Superior temporal gyrus (tissue), 1 donor: ENCODE data around the gene PUS10.
"Not testable (repeated sequence)": the region's sequence is repeated elsewhere in the genome, so short reads cannot be mapped to it uniquely, and the experiment has no call there.

ENCODE experiments used
- DNase-seq: peaks from one replicate; pipeline ENCODE4 v3.0.0-alpha.2; 2016; ENCODE audit errors: extremely low spot score

PUS10 gene

DNA sequence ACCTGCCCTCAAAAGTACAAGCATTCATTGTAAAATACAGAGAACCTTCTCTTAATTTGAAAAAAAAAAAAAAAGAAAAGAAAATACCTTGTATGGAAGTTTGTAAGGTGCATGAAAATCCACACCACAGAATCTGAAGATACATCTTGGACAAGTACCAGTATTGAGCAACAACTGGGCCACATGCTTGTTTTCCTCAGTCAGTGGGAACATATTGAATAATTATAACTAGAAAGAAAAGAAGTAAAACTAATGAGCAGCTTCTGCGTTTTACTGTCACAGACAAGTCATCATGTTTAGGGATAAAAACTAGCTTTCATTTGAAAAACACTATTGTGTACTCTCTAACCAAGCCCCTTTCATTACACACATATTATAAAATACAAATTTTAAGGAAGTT, 6.4 kb downstream of the PUS10 start:
- no peak for DNase-seq

DNA sequence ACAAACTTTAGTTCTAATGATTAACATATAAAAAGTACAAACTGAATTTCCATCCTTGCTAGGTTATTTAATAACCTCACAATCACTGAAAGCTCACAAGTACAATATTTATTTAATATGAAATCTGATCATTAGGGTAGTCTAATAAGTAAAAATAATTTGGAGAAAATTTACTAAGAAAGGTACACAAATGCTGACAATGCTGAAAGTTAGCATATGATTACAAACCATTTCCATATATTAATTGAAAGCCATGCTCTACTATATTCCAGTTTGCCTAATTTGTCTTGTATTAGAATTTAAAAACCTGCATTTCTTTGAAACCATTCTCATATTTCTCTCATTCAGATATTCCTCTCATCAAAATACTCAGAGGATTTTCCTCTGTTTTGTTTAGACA, 8.7 kb downstream of the PUS10 start:
- DNase-seq: no peak

DNA sequence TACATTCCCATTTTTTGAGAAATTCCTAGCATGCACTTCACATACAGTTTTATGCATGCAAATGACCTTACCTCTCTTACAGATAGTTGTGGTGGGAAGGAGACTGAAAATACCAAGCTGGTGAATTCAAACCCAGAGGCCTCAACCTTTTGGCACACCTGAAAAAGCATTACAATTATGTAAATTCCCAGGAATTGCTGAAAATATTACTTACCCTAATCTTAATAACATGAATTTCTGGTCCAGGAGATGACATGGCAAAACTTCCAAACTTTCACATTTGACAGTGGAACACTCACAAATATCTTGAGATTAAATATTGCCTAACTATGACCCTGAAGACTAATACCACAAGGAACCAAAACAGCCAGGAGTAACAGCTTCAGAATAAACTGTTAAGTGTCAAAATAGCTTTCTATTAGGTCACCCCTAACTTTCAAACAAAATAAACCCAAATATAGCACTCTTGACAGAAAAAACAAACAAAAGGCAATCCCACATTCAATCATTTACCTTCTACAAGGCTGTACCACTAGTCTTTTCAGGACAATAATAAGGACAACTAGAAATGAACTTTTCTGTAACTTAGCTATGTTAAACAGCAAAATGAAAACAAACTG, 11.5 kb downstream of the PUS10 start:
- no peak for DNase-seq

DNA sequence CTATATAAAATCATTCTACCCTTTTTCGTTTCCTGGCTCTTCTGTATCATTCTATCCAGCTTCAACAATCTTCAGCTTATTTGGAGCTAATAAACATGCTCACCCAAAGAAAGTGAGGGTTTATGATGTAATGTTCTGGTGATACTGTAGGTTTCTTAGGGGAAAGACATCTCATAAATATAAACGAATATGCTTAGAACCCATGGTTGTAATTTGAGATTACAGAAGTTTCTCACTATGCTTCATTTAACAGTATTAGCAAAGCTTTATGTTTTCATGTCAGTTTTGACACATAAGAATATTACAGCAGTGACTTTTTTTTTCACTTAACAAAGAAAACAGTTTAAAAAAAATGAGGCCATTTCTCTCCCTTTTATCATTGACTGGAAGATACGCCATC, 12.3 kb downstream of the PUS10 start:
- DNase-seq: no peak

DNA sequence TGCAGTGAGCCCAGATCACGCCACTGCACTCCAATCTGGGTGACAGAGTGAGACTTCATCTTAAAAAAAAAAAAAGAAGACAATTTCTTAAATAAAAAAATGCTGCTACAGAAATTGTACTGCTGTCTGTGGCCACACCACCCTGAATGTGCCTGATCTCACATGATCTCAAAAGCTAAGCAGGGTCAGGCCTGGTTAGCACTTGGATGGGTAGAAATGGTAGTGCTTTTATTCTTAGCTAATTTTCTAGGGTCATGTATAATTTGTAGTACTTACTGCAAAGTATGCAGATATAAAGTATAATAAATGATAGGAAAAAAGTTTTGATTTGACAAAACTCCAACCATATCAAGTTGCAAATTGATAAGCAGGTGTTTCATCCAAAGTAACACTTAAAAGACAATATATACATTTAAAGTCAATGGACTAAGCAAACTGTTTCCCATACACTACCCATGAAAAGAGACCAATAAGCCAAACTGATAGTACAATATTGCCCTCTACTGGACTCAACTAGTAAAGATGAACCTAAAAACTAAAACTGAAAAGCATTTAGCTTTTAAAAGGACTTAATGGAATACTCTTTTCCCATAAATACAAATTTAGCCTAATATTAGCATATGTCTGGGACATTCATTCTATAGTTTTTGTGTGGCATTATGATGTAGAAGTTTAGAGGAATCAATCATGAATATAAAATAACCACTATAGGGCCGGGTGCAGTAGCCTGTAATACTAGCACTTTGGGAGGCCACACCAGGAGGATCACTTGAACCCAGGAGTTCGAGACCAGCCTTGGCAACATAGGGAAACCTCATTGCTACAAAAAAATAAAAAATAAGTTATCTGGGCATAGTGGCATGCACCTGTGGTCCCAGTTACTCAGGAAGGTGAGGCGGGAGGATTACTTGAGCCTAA, 19.2 kb downstream of the PUS10 start:
- peak; percentile 86 for DNase-seq

DNA sequence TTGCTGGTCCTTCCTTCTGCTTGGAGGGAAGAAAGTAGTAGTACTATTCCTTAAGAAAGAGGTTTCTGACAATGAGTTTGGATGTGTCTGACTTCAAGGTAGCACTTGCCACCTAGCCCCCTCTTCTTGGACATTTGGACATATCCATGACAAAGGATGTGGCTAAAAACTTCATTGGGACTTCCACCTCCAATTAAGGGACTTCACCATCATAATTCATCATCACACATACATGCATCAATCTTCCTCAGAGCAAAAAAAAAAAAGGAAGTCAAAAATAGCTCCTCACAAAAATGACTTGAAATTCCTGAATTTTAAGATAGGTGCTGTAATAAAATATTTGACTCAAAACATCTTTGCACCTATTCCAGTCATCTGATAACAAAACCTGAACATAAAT, 23.9 kb downstream of the PUS10 start:
- no peak for DNase-seq

DNA sequence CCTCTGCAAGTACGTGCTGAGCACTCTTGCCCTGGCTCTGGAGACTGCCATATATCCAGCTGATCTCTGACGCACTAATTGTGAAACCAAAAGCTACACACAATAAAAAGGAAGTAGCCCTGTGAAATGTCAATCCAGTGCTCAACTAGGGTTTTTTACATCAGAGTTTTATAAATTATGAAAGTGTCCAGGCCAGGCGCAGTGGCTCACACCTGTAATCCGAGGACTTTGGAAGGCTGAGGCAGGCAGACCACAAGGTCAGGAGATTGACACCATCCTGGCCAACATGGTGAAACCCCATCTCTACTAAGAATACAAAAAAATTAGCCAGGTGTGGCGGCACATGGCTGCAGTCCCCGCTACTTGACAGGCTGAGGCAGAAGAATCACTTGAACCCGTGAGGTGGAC, 25.1 kb downstream of the PUS10 start:
- DNase-seq: no peak

DNA sequence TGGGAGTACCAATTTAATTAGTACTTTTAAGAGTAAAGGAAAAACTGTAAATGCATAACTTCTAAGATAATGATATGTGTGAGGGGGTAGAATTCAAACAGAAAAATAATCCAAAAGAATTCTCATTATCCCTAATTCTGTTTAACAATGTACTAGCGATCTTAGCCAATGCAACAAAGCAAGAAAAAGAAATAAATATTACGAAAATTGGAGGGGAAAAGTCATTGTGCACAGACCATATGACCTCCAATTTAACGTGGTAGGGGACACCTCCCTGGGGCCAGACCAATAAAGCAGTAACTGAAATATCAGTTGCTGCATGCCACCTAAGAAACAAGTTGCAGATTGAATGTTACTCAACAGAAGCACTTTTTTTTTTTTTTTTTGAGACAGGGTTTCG, 26.4 kb downstream of the PUS10 start:
- no peak for DNase-seq

DNA sequence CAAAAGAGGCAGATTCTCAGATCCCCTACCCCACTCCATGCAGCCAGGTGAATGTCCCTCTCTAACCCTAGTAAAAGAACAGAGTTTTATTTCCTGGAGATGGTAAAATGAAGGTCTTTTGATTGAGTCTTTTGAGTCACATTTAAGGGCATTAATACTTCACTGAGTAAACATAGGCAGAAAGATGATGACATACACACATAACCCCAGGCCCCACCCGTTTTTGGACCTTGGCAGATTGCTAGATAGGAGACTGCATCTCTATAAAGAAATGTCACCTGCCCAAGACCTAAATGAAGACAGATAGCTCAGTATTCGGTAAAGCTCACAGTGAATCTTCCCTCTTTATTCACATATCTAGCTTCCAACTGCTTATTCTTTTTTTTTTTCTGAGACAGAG, 28.8 kb downstream of the PUS10 start:
- no peak for DNase-seq

DNA sequence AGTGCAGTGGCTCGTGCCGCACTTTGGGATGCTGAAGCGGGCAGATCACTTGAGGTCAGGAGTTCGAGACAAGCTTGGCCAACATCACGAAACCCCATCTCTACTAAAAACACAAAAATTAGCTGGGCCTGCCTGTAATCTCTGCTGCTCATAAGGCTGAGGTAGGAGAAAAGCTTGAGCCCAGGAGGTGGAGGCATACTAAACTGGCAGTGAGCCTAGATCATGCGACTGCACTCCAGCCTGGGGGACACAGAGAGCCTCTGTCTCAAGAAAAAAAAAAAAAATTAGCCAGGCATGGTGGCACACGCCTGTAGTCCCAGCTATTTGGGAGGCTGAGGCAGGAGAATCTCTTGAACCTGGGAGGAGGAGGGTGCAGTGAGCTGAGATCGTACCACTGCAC, 30.4 kb downstream of the PUS10 start:
- not testable (repeated sequence) for DNase-seq

DNA sequence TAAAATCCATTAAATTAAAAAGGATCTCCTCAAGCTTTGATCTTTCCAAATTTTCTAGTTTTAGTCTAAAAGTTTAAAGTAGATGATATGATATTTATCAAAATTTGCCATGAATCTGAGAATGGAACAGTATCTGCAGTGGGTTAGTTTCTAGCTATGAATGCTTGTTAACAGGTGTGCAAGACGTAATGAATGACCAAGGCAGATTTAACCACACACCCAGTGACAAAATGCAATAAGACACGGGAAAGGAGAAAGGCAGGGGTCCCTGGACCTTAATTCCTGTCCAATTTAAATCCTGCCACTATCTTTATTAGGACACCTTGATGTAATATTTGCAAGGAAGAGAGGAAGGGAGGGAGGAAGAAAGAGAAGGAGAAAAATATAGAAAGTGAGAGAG, 31.0 kb downstream of the PUS10 start:
- DNase-seq: no peak

DNA sequence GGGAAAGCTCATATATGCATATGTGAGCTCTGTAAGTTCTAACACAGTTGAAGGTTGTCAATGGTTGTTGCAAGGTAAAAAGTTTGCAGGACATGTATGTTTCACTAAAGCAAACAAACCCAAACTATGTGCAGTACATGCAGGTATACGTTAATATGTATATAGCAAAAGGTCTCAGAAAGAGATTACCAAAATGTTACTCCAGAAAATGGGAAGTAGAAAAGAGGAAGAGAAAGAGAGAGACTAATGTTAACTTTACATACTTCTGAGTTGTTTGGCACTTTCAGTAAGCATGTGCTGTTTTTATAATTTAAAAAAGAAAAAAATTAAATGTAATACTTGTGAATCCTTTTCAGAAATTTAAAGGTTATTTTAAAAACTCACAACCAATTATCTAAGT, 33.3 kb downstream of the PUS10 start:
- no peak for DNase-seq

DNA sequence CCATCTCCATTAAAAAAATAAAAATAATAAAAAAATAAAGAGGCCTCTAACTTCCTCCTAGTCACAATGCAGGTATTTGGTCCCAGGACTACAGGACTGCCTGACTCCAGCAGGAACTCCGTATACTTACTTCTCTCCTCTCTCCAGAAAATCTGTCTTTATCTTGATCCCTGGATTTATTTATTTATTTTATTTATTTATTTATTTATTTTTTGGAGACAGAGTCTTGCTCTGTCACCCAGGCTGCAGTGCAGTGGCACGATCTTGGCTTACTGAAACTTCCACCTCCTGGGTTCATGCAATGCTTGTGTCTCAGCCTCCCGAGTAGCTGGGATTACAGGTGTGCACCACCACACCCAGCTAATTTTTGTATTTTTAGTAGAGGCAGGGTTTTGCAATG, 36.0 kb downstream of the PUS10 start:
- not testable (repeated sequence) for DNase-seq

DNA sequence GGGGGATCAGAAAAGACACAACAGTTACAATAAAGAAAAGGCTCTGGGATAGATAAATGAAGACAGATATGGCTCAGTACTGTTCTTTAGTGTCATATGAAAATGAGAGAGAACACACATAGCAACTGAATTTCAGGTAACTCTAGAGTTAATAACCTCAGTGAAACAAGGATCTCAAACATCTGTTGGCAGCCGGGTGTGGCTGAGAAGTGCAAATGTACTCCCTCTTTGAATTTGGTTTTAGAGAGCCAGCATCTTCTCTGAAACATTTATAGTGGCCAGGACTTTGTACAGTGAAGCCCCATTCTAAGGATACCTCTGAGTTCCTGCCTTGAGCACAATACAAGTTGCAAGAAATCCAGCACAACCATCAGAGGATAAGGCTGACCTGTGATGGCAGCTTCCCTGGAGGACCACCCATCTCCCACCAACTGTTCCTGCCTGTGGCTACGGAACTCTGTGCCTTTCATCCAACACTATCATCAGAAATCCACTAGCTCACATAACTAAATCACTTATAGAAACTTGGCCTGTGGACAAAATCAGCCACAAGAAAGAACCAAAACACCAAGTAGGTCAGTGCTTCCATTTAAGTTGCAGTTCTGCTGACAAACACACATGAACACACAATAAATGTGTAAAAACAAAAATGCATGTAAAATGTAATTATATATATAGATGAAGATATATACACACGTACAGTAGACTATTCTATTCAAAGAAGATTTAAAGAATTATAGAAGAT, 37.8 kb downstream of the PUS10 start:
- DNase-seq: no peak

DNA sequence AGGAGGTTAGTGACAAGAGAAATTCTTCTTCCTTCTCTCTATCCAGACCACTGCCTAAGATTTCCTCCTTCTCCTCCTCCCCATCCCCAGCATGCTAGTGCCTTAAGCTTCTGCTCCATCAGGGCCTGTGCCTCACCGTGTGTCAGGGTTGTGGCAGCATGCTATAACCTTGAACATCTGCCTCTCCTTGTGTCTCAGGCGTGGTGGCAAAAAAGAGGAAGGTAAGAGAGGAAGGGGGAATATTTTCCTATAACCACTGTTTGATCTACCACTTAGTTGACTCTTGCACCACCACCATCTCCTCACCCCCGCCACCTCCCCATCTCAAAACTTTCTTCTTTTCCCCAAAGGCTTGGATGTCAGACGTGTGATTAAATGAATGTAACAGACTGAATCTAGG, 38.8 kb downstream of the PUS10 start:
- no peak for DNase-seq

DNA sequence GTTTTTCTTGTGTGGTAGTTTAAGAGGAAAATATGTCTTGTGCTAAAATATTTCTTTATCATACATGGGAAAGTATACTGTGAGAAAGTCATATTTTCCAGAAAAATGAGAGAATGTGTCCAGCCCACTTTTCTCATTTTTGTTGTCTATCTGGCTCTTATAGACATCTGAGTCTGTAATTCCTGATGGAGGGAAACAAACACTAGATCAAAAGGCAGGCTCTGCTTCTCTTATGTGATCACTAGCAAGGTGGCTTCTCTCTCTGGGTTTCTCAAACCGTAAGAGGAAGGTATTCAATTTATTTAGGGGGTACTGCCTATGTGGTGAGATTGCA, 40.5 kb downstream of the PUS10 start:
- DNase-seq: no peak

DNA sequence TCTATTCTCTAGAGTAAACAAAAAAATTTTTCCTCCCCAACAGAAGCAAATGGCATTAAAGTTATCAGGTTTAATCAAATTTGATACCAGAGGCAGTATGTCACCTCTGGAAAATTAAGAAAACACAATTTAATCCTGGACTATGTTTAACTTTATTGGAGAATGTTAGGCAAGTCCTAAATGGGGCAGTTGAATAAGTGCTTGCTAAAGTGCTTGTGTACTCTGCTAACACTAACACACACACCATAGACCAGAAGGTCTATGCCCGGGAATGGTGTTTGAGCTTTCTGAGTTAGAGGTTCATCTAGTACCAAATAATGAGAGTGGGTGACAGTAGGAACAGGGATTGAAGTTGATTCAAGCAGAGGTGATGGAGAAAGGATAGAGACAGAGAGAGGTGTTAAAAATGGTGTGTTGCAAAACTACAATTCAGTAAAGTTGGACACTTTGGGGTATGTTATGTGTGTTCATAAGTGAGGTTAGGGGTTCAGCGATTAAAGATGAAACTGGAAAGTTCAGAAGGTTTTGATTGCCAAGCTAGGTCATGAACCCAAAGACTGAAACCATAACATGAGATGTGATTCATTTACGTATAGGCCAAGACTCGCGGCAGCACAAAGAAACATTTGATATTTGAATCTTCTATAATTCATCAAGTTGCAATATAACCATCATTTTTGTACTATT, 41.0 kb downstream of the PUS10 start:
- DNase-seq: no peak

DNA sequence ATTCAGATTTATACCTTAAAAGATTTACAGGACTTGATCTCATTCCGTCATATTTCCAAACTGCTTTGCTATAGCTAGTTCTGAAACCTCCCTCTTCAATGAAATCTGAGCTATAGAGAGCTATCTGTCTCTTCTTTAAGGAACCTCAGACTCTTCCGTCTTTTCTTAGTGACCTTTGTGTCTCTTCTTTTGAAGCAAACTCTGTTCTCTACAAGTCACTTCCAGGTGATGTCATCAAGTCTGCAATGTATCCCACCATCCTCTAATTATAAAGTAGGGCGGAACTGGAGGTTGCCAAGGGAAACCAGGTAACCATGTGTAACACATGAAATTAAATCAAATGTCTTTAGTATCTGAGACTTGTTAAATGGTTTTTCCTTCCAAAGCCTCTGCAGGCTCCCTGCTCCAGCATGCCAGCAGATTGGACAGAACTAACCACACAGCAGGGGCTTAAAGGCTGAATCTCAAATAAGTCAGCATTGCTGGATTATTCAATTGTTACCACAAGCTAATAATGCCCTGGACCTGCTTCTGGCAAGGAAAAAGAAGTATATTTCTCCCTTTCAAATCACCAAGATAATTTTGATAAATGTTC, 41.7 kb downstream of the PUS10 start:
- no peak for DNase-seq

DNA sequence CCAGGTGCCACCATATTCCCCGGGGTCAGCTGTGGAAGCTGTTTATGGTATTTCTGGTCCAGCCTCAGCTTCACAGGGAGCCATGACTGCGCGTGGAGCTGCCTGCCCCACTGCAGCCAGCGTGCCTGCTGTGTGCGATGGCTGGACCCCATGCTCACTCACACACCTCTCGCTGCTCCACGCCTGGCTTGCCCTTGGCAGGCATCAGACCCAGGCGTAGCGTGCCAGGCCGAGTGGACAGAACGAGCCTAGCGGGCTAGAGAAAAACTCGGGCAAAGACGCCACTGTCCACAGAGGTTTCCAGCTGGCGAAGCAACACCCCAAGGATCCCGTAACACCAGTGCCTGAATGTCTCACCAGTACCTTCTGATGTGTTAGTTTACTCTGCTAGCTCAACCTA, 43.4 kb downstream of the PUS10 start:
- DNase-seq: no peak

DNA sequence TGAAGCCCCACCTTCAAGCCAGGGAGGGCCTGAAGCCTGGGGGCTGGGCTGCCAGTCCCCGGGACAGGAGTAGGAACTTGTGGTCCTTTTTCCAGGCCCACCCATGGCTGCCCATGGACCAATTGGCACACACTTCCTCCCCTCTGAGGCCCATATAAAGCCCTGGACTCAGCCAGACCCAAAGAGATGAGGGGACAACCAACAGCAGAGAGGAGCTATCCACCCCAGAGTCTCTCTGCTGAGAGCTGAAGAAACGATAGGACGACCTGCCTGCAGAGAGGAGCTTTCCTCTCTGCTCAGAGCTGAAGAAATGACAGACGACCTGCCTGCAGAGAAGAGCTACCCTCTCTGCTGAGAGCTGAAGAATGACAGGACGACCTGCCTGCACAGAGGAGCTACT, 44.4 kb downstream of the PUS10 start:
- DNase-seq: no peak

DNA sequence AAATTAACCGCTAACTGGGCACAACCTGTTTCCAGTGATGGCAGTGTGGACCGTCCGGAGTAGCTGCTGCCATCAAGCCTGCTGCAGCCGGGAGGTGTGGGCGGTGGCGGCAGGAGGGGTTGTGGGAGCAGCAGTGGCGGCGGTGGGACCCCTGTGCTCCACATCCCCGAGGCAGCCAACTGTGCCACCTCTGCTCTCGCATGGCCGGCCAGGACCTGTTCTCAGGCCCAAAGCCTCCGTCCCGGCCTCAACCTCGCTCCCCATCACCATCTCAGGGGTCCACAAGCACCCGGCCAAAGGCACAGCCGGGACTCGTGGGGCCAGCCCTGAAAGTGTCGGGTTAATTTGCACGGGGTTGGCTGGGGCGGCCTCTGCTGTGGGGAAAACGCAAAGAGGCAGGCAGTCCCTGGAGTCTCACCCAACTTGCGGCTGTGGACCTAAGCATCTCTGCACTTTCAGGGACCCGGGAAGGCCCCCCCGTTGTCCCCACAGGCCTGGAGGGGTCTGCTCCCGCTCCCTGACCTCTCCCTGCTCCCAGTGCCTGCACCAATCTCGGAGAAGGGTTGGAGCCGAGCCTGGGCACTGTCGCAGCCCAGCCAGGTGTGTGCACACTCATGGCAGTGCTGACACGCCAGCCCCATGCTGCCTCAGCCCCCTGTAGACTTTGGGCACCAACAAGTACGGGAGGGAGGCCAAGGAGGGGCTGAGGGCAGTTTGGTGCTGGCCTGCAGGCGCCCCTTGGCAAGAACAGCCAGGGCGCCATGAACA, 45.0 kb downstream of the PUS10 start:
- DNase-seq: no peak
